DOHH2 (cell line): ENCODE measurements around the gene FRMPD4.

Source experiments
- H3F3A ChIP-seq: fragments of 200-600 bp; sonication (generic), shearing (Covaris generic); 2 replicates; pipeline ENCODE4 v1.6.0; 2016; ENCODE audit warnings: antibody characterized with exemption, mild to moderate bottlenecking; ENCODE audit not compliant: control insufficient read depth, insufficient read depth
- H3K27ac ChIP-seq: fragments of 200-600 bp; sonication (generic); 2 replicates; pipeline ENCODE4 v1.5.1; 2014; ENCODE audit warnings: low read depth, mild to moderate bottlenecking, low read length, moderate library complexity
- H3K27me3 ChIP-seq: fragments of 200-600 bp; sonication (generic); 2 replicates; pipeline ENCODE4 v1.6.1; 2014; ENCODE audit warnings: mild to moderate bottlenecking, low read length, mixed read lengths; ENCODE audit not compliant: control insufficient read depth
- H3K36me3 ChIP-seq: fragments of 200-600 bp; sonication (generic); 2 replicates; pipeline ENCODE4 v1.6.1; 2014; ENCODE audit warnings: mild to moderate bottlenecking, low read length, moderate library complexity, mixed read lengths; ENCODE audit not compliant: control insufficient read depth
- H3K4me1 ChIP-seq: fragments of 200-600 bp; sonication (generic); 2 replicates; pipeline ENCODE4 v1.6.1; 2014; ENCODE audit warnings: mild to moderate bottlenecking, low read length, mixed read lengths; ENCODE audit not compliant: control insufficient read depth
- H3K4me2 ChIP-seq: fragments of 200-600 bp; sonication (generic); 2 replicates; pipeline ENCODE4 v1.6.0; 2014; ENCODE audit warnings: mild to moderate bottlenecking, low read length, moderate library complexity
- H3K4me3 ChIP-seq: fragments of 200-600 bp; sonication (generic); 2 replicates; pipeline ENCODE4 v1.5.1; 2014; ENCODE audit warnings: mild to moderate bottlenecking, low read length, mixed read lengths
- H3K79me2 ChIP-seq: fragments of 200-600 bp; sonication (generic); 2 replicates; pipeline ENCODE4 v1.6.1; 2014; ENCODE audit warnings: mild to moderate bottlenecking, low read length, mixed read lengths; ENCODE audit not compliant: control insufficient read depth
- H3K9me2 ChIP-seq: fragments of 200-600 bp; sonication (generic); replicated peaks from 2 replicates; pipeline ENCODE4 v1.6.1; 2014; ENCODE audit warnings: mild to moderate bottlenecking, low read length, mixed read lengths; ENCODE audit not compliant: control insufficient read depth
- H3K9me3 ChIP-seq: fragments of 200-600 bp; sonication (generic); 2 replicates; pipeline ENCODE4 v1.6.1; 2014; ENCODE audit warnings: antibody characterized with exemption, low read length, mixed read lengths; ENCODE audit not compliant: control insufficient read depth, insufficient read depth
- H4K20me1 ChIP-seq: fragments of 200-600 bp; sonication (generic); 2 replicates; pipeline ENCODE4 v1.6.0; 2014; ENCODE audit warnings: low read depth, mild to moderate bottlenecking, antibody characterized with exemption, low read length, moderate library complexity; ENCODE audit not compliant: control insufficient read depth, insufficient read depth
- EZH2phosphoT487 ChIP-seq: fragments of 200-600 bp; sonication (generic); IDR thresholded peaks from 2 replicates; pipeline ENCODE4 v1.6.1; 2017; ENCODE audit warnings: borderline replicate concordance, mild to moderate bottlenecking, antibody characterized with exemption, low read length, moderate library complexity, mixed read lengths
- TF ChIP-seq, protein P1 (sequence below): fragments of 200-600 bp; sonication (generic); IDR thresholded peaks from one replicate; pipeline ENCODE4 v1.5.1; 2014; ENCODE audit warnings: antibody characterized with exemption, mild to moderate bottlenecking, low read depth, low read length; ENCODE audit not compliant: poor library complexity, severe bottlenecking

FRMPD4 gene

DNA sequence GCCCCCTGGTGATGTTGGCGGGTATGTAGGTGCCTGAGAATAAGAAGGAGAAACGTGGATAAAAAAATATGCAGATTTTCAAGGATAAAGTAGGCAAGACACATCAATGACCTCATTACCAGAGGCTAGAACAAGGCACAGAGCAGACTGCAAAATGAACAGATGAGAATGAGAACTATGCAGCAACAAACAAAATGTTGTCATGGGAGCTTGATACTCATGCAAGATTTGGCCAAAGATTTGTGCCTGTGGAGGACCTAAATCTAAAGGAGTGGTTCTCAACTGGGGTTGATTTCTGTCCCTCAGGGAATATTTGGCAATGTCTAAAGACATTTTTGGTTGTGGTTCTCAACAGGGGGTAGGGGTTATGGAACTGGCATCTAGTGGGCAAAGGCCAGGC, 177.3 kb downstream of the FRMPD4 start:
- TF ChIP-seq EZH2phosphoT487 = no peak
- TF ChIP-seq, protein P1, sequence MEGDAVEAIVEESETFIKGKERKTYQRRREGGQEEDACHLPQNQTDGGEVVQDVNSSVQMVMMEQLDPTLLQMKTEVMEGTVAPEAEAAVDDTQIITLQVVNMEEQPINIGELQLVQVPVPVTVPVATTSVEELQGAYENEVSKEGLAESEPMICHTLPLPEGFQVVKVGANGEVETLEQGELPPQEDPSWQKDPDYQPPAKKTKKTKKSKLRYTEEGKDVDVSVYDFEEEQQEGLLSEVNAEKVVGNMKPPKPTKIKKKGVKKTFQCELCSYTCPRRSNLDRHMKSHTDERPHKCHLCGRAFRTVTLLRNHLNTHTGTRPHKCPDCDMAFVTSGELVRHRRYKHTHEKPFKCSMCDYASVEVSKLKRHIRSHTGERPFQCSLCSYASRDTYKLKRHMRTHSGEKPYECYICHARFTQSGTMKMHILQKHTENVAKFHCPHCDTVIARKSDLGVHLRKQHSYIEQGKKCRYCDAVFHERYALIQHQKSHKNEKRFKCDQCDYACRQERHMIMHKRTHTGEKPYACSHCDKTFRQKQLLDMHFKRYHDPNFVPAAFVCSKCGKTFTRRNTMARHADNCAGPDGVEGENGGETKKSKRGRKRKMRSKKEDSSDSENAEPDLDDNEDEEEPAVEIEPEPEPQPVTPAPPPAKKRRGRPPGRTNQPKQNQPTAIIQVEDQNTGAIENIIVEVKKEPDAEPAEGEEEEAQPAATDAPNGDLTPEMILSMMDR = no peak
- no peaks in the 10 kb centered on the region for H3K4me1 ChIP-seq
- H3K36me3 ChIP-seq = no peaks in the 10 kb centered on the region
- H3K9me2 ChIP-seq = no peaks in the 10 kb centered on the region
- no peaks in the 10 kb centered on the region for H4K20me1 ChIP-seq
- H3K4me2 ChIP-seq = no peak overlapping the region
- no peaks in the 10 kb centered on the region for H3K9me3 ChIP-seq
- no peaks in the 10 kb centered on the region for H3F3A ChIP-seq
- no peak overlapping the region for H3K27ac ChIP-seq
- H3K4me3 ChIP-seq = no peak overlapping the region
- no peaks in the 10 kb centered on the region for H3K79me2 ChIP-seq
- H3K27me3 ChIP-seq = no peaks in the 10 kb centered on the region

DNA sequence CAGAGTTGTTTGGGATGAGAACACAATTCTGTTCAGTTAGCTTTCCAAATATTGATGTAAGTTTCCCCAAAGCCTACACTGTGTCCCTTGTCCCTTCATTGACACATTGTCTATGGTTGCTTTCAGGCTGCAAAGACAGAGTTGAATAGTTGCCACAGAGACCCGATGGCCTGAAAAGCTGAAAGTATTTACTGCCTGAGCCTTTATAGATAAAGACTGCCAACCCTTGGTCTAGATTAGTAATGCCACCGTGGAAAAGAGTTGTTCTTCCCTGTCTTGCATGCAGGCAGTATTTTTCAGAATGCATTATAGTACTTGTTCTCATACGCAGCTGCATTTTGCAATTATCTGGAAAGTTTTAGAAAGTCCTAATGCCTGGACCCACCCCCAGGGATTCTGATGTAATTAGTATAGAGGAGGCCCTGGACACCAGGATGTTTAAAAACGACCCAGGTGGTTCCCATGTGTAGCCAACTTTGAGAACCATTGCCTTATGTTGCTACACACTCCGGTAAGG, 180.8 kb downstream of the FRMPD4 start:
- Histone ChIP-seq H3K9me3 (no peaks in the 10 kb centered on the region), H3K4me2 (no peak overlapping the region), H4K20me1 (no peaks in the 10 kb centered on the region), H3K4me1 (no peaks in the 10 kb centered on the region), H3K27ac (no peak overlapping the region), H3K4me3 (no peak overlapping the region), H3K36me3 (no peaks in the 10 kb centered on the region), H3K79me2 (no peaks in the 10 kb centered on the region), H3F3A (no peaks in the 10 kb centered on the region), H3K9me2 (no peaks in the 10 kb centered on the region), H3K27me3 (no peaks in the 10 kb centered on the region)
- TF ChIP-seq, protein P1 = no peak
- TF ChIP-seq EZH2phosphoT487 = no peak

DNA sequence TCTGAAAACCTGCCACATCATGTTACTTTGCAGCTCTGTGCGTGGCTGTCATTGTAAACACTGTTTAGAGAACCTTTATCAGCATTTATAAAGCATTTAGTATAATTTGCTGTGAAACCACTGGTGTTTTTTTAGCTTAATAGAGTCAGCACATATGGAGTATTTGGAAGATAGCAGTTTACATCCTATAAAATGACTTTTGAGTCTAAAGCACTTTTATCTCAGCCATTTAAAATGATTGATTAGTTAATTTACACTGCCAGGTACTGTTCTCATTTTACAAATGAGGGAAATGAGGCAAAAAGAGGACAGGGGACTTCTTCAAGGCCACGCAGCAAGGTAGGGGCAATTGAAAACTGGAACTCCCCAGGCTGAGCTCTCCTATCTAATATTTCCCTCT, 181.7 kb downstream of the FRMPD4 start:
- Histone ChIP-seq H3K9me3 (no peaks in the 10 kb centered on the region), H3K4me1 (no peaks in the 10 kb centered on the region), H3K36me3 (no peaks in the 10 kb centered on the region), H3K27ac (no peak overlapping the region), H3K79me2 (no peaks in the 10 kb centered on the region), H3K4me3 (no peak overlapping the region), H3F3A (no peaks in the 10 kb centered on the region), H4K20me1 (no peaks in the 10 kb centered on the region), H3K27me3 (no peaks in the 10 kb centered on the region), H3K4me2 (no peak overlapping the region), H3K9me2 (no peaks in the 10 kb centered on the region)
- TF ChIP-seq, protein P1 = no peak
- TF ChIP-seq EZH2phosphoT487 = no peak

DNA sequence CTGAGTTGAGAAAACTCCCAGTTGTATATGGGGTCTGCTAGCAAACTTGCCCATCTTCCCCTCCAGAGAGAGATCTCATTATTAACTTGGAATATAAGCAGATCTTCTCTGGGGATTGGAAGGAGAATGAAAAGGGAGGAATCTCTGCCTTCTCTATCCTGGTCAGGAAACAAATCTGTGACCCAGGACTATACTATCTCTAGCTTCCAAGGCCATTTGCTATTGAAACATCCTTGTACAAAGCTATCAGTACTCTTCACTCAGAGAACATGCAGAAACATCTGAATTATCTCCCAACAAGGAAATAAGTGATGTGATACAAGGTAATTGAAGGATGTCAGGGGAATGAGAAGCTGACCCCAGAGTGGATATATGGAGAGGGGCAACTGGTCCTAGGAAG, 183.8 kb downstream of the FRMPD4 start:
- TF ChIP-seq, protein P1 = no peak
- TF ChIP-seq EZH2phosphoT487 = no peak
- H3K27ac ChIP-seq = no peak overlapping the region
- H3F3A ChIP-seq = no peaks in the 10 kb centered on the region
- no peaks in the 10 kb centered on the region for H3K9me2 ChIP-seq
- no peaks in the 10 kb centered on the region for H3K9me3 ChIP-seq
- no peaks in the 10 kb centered on the region for H3K36me3 ChIP-seq
- H3K27me3 ChIP-seq = no peaks in the 10 kb centered on the region
- H3K4me2 ChIP-seq = no peak overlapping the region
- H3K79me2 ChIP-seq = no peaks in the 10 kb centered on the region
- no peak overlapping the region for H3K4me3 ChIP-seq
- H4K20me1 ChIP-seq = no peaks in the 10 kb centered on the region
- no peaks in the 10 kb centered on the region for H3K4me1 ChIP-seq
